Raji (cell line): ENCODE results near the gene SLC13A4.

Experiments used
- POLR2A ChIP-seq: IDR thresholded peaks from 2 replicates; pipeline ENCODE4 v1.6.1; 2011; ENCODE audit warnings: low read depth, low read length, control low read depth; ENCODE audit not compliant: insufficient read depth

SLC13A4 gene

DNA sequence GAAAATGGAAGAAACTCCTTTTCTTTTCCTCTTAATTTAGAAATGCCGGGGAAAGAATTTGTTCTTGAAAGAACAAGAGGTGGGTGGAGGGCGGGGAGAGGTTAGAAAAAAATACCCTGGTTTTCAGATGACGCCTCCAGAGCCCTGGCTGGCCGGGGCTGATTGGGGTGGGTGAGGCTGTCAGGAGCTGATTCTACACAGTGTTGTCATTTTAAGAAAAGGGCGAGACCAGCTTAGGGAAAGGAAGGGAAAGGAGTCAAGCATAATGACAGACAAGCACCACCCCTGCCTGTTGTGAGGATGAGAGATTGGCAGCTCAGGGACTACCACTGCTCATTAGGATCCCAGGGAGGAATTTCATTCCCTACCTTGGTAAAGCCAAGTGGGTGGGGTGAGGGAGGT, 30.5 kb upstream of the SLC13A4 start:
- no peak for TF ChIP-seq POLR2A

DNA sequence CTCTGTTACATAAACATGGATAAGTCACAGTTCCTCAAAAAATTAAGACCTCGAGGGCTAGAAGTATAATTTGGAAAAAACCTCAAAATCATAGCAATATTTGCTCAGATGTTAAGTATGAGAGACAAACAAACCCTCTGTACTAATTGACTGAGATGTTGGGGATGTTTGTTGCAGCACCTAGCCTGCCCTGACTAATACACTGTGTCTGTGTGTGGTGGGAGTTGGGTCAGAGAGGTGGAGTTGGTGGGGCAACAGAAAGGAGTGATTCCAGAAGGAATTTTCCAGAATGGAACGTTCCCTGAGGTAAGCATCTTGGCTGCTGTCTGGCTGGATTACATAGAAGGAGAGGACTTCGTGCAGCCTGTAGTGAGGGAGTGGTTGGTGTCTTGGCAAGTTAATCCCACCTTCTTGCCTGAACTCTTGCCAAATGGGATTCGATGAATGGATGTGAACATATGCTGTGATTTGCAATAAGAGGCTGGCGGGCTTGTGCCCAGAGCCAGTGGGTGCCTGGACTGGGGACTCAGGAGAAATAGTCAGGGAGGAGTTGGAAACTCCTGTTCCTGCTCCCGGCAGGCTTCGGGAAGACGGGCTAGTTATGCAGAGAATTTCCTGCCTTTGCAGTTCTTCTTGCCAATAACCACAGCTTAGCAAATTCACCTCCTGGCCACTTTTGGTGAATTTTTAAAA, 29.9 kb upstream of the SLC13A4 start:
- TF ChIP-seq POLR2A: no peak

DNA sequence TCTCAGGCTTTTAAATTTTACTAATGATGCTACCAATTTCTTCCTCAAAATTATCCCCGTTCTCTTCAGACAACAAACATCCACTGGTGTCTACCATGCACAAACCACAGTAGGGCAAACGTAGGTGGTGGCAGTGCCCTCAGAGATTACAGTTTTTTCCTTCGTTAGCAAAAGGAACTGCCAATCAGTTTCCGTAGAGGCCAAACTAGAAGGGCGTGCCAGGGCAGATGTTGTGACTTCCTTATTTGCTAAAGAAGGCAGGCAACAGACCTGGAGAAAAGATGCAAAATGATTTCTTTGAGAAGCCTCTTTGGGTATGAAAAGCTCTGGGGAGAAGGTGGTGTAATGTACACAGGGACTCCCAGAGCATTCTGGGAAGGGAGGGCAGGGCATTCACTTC, 28.2 kb upstream of the SLC13A4 start:
- no peak for TF ChIP-seq POLR2A

DNA sequence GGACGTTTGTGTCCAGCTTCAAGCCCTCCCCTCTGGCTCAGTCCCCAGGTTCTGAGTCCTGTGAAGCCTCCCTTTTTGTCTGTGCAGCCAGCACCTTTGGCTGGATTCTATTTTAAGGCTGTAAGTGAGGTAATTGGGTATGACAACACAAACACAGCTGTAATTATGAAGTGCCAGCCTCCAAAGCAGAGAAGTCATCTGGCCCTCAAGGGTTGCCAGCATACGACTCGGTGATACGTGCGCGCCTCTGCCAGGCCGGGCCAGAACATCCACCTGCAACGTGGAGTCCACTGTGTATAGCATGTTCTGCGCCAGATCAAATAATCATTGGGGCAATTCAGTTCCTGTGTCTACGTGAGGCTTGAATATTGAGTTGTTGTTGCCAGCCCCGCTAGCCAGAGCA, 27.4 kb upstream of the SLC13A4 start:
- no peak for TF ChIP-seq POLR2A

DNA sequence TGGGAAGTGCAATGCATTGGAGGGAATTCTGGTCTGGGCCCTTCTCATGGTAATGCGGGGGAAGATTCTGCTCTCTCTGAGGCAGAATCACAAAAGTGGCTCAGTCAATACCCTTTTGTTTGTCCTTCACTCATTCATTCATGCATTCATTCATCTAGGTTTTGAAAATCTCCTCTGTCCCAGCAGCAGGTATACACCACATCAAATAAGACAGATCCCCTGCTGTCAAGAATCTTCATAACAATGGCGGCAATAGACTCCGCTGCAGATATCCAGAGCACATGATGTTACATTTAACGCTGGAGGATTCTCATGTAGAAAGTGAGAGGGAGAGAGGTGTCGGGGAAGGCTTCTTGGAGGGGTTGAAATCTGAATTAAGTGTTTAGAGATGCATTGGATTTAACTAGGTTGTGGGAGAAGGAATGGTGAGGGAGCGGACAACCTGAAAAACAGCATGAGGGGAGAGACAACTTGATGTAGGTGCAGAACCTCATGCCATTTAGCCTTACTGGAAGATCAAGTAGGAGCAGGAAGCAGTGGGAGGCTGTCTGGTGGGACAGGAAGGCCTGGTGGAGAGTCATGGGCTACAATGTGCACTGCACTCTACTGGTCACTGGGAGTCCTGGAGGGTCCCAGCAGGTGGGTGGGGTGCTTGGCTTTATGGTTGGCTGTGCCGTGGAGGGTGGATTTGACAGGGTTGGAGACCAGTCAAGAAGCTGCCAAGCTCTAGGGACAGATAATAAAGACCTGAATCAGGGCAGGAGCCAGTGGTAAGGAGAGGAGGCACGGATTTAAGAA, 25.8 kb upstream of the SLC13A4 start:
- TF ChIP-seq POLR2A: no peak

DNA sequence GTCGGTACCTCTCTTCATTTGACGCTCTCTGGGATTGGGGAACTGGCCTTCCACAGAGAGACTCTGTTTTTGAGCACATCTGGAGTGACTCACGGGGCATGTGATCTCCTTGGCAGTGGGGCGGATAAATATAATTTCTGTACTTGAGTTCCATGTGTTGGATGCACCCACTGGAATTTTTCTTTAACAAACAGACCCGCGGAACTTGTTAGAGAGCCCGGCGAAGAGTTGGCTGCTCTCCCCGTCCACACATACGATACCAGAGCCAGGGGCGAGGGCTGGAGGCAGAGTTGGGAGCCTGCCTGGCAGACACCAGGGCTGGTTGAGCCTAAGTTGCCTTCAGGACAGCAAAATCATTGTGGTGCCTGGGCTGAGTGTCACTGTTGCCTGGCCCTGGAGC, 20.8 kb upstream of the SLC13A4 start, which contains the start of gene FAM180A:
FAM180A (minus strand) TSS at position 44 of the 400 bp plus-strand sequence. CDS start 233 bp downstream, outside the sequence.
- no peak for TF ChIP-seq POLR2A

DNA sequence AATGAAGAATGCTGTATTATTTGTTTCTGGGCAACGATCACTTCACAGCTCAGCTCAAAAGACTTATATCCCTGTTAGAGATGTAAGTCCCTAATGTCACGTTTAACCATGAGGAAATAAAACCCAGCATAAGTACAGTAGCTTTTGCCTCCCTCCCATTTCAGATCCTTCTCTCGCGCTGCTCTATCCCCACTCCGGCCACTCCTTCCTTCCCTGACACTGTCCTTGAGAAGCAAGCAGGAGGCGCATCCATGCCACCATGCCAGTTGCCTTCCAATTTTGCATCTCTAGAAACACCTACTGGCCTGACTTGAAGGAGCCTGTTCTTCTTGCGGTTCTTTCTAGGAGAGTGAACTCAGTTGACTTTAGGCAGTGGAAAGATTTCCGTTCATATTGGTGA, 19.4 kb upstream of the SLC13A4 start:
- TF ChIP-seq POLR2A: no peak

DNA sequence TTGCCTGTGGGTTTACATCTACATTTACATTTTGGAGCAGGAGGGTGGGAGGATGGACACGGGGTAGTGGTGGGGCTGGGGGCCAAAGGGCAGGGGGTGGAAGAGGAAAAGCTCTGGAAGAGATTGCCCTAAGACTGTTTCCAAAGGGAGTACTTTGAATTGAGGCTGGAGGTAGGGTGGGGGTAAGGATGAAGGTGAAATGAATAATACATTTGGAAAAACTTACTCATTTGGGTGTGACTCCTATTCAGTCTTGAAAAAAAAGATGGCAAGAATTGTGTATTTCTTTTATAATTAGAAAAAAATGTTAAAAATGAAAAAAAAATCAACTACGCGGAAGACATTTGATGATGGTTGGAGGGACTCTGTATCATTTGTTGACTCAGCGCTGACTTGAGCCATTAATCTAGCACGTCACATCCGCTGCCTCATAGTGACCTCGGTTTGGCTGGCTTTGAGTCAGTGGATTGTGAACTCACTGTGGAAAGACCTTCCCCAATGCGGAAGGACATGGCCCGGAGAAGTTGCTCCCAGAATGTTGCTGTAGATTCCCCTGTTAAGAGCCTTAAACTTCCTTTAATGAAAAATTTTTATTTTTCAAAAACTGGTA, 17.8 kb upstream of the SLC13A4 start:
- TF ChIP-seq POLR2A: no peak

DNA sequence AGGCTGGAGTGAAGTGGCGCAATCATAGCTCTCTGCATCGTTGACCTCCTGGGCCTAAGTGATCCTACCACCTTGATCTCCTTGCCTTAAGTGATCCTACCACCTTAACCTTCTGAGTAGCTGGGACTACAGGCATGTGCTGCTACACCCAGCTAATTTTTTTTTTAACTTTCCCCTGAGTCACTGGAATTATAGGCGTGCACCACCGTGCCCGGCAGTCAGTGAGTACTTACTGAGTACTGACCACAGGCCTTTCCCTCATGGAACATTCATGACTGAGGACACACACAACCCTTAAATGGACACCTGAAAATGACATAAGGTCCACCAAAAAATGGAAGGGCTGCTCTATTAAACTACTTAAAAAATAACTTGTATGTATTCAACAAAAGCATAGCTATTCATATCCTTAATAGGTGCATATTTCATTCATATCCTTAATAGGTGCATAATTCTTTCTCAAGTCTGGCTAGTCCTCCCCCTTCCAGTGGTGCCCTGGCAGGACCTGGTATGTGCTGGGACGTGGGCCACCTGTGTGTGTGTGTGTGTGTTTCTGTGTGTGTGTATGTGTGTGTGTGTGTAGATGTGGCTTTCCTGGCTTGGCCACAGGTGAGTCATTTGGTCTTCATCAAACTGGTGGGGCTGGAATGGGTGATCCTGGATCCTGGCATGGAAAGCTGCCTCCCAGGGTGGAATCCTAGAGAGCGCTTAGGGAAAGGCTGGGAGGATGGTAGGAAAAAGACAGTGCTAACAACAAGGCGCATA, 17.1 kb upstream of the SLC13A4 start:
- no peak for TF ChIP-seq POLR2A

DNA sequence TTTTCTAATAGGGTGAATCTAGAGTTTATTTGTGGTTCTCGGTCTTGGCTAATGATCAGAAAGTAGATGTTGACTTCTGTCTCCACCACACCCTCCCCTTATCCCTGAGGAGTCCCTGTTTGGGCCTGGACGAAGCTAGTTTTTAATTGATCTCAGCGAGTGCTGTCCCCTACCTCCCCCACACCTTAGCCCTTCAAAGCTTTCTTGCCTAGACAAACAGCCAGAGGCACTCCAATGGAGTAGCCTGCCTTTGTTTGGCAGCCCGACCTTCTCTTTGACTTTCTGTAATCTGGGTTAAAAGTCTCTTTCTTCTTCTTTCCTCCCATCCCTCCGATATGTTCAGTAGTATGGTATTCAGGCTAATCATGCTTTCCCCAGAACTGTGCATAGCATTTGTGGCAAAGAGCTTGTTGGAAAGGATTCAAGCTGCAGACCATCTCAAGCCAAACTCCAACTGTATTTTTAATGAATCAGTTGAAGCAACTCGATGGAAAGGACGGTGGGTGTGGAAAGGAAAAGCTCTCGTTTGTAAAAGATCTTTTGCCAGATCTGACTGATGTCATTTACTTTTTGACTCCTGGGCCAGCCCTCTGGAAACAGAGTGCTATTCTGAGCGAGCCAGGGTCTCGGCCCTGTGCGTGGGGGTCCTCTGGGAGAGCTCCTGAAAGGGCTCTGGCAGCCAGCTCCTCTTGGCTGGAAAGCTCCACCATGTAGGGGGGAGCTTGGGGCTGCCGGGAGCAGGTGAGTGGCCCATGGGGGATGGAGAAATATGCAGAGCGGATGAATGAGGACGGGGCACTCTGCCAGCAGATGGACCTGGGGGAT, 16.1 kb upstream of the SLC13A4 start:
- TF ChIP-seq POLR2A: no peak

DNA sequence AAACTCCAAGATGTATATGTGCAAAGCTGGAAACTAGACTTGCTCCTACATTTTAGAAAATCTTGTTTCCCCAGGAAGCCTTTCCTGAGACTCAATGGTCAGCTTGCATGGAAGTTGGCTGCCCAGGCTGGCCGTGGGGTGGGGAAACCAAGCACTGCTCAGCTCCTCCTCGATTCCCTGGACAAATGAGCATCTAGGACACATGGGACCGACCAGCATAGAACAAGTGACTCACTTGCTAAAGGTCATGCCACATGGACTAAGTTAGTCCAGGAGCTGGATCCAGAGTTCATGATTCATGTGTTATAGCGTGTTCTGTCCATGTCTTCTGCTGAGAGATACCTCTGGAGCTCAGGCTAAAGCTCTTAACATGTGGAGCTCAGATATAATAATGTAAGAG, 14.4 kb upstream of the SLC13A4 start:
- TF ChIP-seq POLR2A: no peak

DNA sequence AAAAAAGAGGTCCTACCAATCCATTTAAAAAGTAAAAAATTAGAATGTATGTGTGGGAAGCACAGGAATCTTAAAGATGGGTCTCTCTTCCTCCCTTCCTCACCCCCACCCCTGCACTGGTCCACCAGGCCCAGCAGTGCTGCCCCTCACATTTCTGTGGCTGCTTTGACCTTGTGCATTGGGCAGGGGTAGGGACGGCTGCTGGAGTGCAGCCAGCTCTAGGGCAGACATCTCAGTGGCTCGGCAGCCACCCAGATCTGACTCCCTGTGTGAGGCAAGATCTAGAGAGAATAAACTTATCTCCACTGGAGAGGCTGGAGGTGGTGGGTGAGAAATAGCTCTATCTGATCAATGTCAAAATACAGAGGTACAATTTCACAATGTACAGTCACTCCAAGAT, 13.9 kb upstream of the SLC13A4 start:
- TF ChIP-seq POLR2A: no peak

DNA sequence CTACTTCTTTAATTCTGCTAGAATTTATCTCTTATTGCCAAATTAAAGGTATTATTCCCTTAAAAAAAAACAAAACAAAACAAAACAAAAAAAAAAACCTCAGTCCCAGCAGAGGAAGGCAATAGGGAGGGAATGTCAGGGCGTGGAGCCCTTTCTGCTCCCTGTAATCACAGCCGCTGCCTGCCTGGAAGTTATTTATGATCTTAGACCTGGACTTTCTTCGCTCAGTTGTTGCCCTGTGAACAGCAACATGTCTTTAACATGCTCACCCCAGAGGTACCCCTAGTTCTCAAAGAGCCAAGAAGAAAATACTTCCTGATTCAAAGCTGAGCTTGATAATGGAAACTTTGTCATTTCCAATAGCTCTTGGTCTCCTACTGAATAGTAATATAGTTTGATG, 12.9 kb upstream of the SLC13A4 start:
- TF ChIP-seq POLR2A: no peak

DNA sequence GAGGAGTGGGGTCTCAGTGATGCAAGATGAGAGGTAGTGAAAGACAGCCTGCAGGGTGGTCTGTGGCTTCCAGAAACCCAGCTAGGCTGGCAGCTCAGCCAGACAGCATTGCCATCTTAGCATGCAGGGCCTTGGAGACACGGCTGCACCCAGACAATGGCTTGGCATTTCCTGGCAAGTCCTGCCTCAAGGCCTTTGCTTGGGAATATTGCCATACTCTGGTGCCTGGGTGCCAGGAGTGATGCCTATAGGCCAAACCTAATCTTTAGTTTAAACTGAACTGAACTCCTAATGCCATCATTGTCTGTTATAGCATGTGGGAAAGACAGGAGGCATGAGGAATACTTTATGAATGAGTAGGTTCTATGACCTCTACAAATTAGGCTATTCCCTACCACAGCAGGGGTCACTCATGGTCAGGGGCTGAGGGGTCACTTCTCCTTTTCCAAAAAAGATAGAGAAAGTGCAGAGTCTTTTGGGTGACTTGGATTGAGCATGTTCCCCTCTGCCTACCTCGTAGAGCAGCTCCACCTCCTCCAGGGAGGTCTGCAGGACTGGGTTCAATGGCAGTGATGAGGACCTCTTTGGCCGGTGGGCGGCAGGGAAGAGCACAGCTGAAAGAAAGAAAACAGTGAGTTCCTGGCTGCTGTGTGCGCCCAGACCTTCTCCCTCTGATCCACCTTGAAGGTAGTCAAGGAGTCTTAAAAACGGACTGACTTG, 8.8 kb upstream of the SLC13A4 start:
- TF ChIP-seq POLR2A: no peak
